Hematopoietic multipotent progenitor cell treated with erythropoietin and hydrocortisone succinate and interleukin-3 and kit ligand, for 8 days (in vitro differentiated cells): Measurements from ENCODE around the gene MLN.

Experiments
- DNase-seq: peaks from one replicate; pipeline ENCODE4 v3.0.0-alpha.2; 2015

The MLN gene

GRCh38 chr6:33803571-33804053 is at the start of gene MLN:
Gene MLN, minus strand, starts transcription at chr6:33804003. Its CDS starts 2,840 bp downstream, at chr6:33801163.
- no peak for DNase-seq

- DNase-seq, result no peak
Measured at GRCh38 chr6:33853026-33853425, 49.2 kb upstream of the MLN start.

- DNase-seq, result peak; percentile 20
Measured at GRCh38 chr6:33851959-33852358, 48.2 kb upstream of the MLN start.

GRCh38 chr6:33850869-33851541 is 47.2 kb upstream of the MLN start:
- no peak for DNase-seq

- DNase-seq, result no peak
Measured at GRCh38 chr6:33850296-33850695, 46.5 kb upstream of the MLN start.

GRCh38 chr6:33849500-33850075 is 45.8 kb upstream of the MLN start:
- no peak for DNase-seq

- no peak for DNase-seq
Measured at GRCh38 chr6:33848484-33848883, 44.7 kb upstream of the MLN start.

GRCh38 chr6:33847867-33848266 is 44.1 kb upstream of the MLN start:
- no peak for DNase-seq

GRCh38 chr6:33847078-33847477 is 43.3 kb upstream of the MLN start:
- DNase-seq, result no peak

- no peak for DNase-seq
Measured at GRCh38 chr6:33846226-33846625, 42.4 kb upstream of the MLN start.

- no peak for DNase-seq
Measured at GRCh38 chr6:33845031-33845745, 41.4 kb upstream of the MLN start.

GRCh38 chr6:33843131-33844121 is 39.6 kb upstream of the MLN start:
- peak; percentile 13 for DNase-seq

GRCh38 chr6:33841868-33842267 is 38.1 kb upstream of the MLN start:
- no peak for DNase-seq

- DNase-seq, result no peak
Measured at GRCh38 chr6:33841070-33841469, 37.3 kb upstream of the MLN start.

- peak; percentile 84 for DNase-seq
Measured at GRCh38 chr6:33840048-33840926, 36.5 kb upstream of the MLN start.

GRCh38 chr6:33839399-33840047 is 35.7 kb upstream of the MLN start:
- DNase-seq, result peak; percentile 4

GRCh38 chr6:33838983-33839382 is 35.2 kb upstream of the MLN start:
- no peak for DNase-seq

GRCh38 chr6:33837971-33838665 is 34.3 kb upstream of the MLN start:
- DNase-seq, result no peak

- DNase-seq, result no peak
Measured at GRCh38 chr6:33836806-33837469, 33.1 kb upstream of the MLN start.
